ENCODE data around the gene ART4.

The ART4 gene

GRCh38 chr12:14824012-14824634 lies 19.2 kb downstream of the ART4 start:
- DNase-seq (no peak), ATAC-seq (replicated peaks) (no peak)
- H3K4me3 Mint-ChIP-seq: no peak overlapping the region
- H3K4me1 Mint-ChIP-seq (ENCODE audit: low read depth in 2 of 2): no peaks in the 10 kb centered on the region
- no peaks in the 10 kb centered on the region for H3K9me3 Mint-ChIP-seq
- peaks cover 0 to 9% of the 10 kb centered on the region in 2 donors for H3K27me3 Mint-ChIP-seq
- H3K27ac Mint-ChIP-seq: no peak overlapping the region
- H3K36me3 Mint-ChIP-seq (ENCODE audit: insufficient read depth): no peaks in the 10 kb centered on the region

- no peak within 1 kb of the TSS for H3K27ac Mint-ChIP-seq
- ATAC-seq (replicated peaks) (no peak), DNase-seq (no peak)
- H3K4me3 Mint-ChIP-seq: no peak within 1 kb of the TSS
- no peaks in the 10 kb centered on the region for H3K36me3 Mint-ChIP-seq (ENCODE audit: insufficient read depth)
- H3K9me3 Mint-ChIP-seq: no peaks in the 10 kb centered on the region
- peaks cover 0 to 2% of the 10 kb centered on the region in 2 donors for H3K4me1 Mint-ChIP-seq (ENCODE audit: low read depth in 2 of 2)
- peaks cover 7 to 14% of the 10 kb centered on the region in 2 donors for H3K27me3 Mint-ChIP-seq
These were observed 29.3 kb downstream of the ART4 start, which contains the start of gene SMCO3 for GRCh38 chr12:14814014-14814413. SMCO3 (minus strand) TSS chr12:14814182; CDS start chr12:14806680, 7,502 bp downstream.

- peaks cover 0 to 2% of the 10 kb centered on the region in 2 donors for H3K4me1 Mint-ChIP-seq (ENCODE audit: low read depth in 2 of 2)
- no peak for ATAC-seq (replicated peaks)
- H3K27me3 Mint-ChIP-seq: no peaks in the 10 kb centered on the region
- no peaks in the 10 kb centered on the region for H3K9me3 Mint-ChIP-seq
- H3K36me3 Mint-ChIP-seq (ENCODE audit: insufficient read depth): no peaks in the 10 kb centered on the region
- no peak overlapping the region for H3K27ac Mint-ChIP-seq
- no peak for DNase-seq
- H3K4me3 Mint-ChIP-seq: no peak overlapping the region
These were observed 31.8 kb downstream of the ART4 start for GRCh38 chr12:14811486-14811885.

- no peak for ATAC-seq (replicated peaks)
- no peak overlapping the region for H3K27ac Mint-ChIP-seq
These were observed 32.3 kb downstream of the ART4 start for GRCh38 chr12:14810953-14811483.

DNA sequence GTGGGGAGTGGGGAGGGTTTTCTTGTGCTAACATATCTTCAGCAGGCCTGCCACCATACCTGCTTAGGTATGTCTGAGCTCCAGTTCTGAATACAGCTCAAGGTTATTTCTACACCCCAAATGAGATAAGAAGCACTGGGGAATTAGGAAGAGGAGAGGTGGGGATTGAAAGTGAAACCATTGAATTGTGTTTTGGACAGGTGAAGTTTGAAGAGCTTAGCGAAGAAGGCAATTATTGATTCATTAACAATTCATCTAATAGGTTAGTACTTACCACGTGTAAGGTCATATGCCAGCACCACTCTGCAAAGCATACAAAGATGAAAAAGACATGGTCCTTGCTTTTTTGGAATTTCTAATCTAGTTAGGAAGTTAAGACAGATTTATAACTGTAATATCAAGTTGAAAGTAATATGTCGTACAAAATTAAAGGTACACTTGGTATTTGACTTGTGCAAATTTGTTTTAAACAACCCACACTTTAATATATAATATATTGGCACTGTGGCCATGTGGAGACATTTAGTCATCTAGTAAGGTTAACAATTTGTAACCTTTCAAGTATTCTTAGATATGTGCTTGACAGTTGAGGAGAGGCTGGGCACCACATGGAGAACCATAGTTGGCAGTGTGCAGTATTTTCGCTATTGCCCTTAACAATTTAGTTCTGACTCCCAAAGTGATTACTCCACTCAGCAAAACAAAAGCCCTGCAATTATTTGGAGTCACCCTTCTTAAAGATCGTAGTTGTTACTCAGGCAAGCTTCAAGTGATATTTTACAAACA lies 33.0 kb downstream of the ART4 start:
- Mint-ChIP-seq H3K9me3 (no peaks in the 10 kb centered on the region), H3K36me3 (ENCODE audit: insufficient read depth) (no peaks in the 10 kb centered on the region), H3K27me3 (no peaks in the 10 kb centered on the region), H3K27ac (no peak overlapping the region), H3K4me3 (no peak overlapping the region), H3K4me1 (ENCODE audit: low read depth in 2 of 2) (peaks cover 3 to 5% of the 10 kb centered on the region in 2 donors)
- DNase-seq: no peak
- ATAC-seq (replicated peaks): no peak

More at GRCh38 chr12:14810953-14811483, 32.3 kb downstream of the ART4 start:
- H3K9me3 Mint-ChIP-seq: no peaks in the 10 kb centered on the region
- H3K36me3 Mint-ChIP-seq (ENCODE audit: insufficient read depth): no peaks in the 10 kb centered on the region
- DNase-seq: no peak
- H3K4me3 Mint-ChIP-seq: no peak overlapping the region
- H3K4me1 Mint-ChIP-seq (ENCODE audit: low read depth in 2 of 2): peaks cover 0 to 2% of the 10 kb centered on the region in 2 donors
- no peaks in the 10 kb centered on the region for H3K27me3 Mint-ChIP-seq

DNA sequence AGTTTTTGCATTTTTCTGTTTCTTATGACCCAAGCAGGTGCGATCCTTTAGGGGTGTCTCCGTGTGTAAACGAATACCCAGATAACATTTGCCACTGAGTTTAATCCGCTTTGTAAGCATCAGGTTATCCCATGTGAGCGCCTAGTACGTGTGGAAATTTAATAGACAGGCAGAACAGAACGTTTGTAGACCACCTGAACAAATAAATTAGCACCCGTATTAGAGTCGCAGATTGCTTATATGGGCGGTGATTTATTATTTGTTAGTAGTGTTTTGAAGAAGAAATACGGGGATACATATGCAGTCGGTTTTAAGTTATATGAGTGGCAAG lies 39.5 kb downstream of the ART4 start:
- ATAC-seq (replicated peaks) (peak; percentile 3), DNase-seq (no peak)
- H3K9me3 Mint-ChIP-seq: no peaks in the 10 kb centered on the region
- no peak overlapping the region for H3K27ac Mint-ChIP-seq
- H3K36me3 Mint-ChIP-seq (ENCODE audit: insufficient read depth): peaks cover 14% of the 10 kb centered on the region
- H3K4me1 Mint-ChIP-seq (ENCODE audit: low read depth in 2 of 2): peaks cover 9 to 19% of the 10 kb centered on the region in 2 donors
- no peak overlapping the region for H3K4me3 Mint-ChIP-seq
- no peaks in the 10 kb centered on the region for H3K27me3 Mint-ChIP-seq

- Mint-ChIP-seq H3K4me1 (ENCODE audit: low read depth in 2 of 2) (peaks cover 9 to 19% of the 10 kb centered on the region in 2 donors), H3K36me3 (ENCODE audit: insufficient read depth) (peaks cover 20% of the 10 kb centered on the region), H3K9me3 (no peaks in the 10 kb centered on the region)
These were observed 40.1 kb downstream of the ART4 start, which contains the start of the genes C12orf60 and WBP11 for GRCh38 chr12:14803011-14803829. C12orf60 (plus strand) TSS chr12:14803670; CDS start chr12:14822936, 19,266 bp downstream. WBP11 (minus strand) TSS chr12:14803478; CDS start chr12:14801383, 2,095 bp downstream.

DNA sequence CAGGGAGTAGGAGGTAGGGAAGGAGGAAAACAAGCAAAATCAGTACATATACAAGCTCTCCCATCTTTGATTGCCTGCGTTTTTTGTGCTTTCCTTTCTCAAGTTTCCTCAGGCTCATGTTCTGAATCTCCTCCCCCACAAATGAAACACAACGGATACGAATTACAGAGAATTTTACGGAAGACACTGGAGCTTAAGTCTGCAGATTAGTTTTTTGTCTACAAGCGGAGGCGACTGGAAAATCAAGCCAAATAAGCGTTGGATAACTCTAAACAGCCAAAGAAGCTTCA lies 40.7 kb downstream of the ART4 start:
- ATAC-seq (replicated peaks) (no peak), DNase-seq (no peak)
- peaks cover 26% of the 10 kb centered on the region for H3K36me3 Mint-ChIP-seq (ENCODE audit: insufficient read depth)
- H3K27me3 Mint-ChIP-seq: no peaks in the 10 kb centered on the region
- H3K4me1 Mint-ChIP-seq (ENCODE audit: low read depth in 2 of 2): peaks cover 9 to 19% of the 10 kb centered on the region in 2 donors
- H3K9me3 Mint-ChIP-seq: no peaks in the 10 kb centered on the region
- H3K4me3 Mint-ChIP-seq: no peak overlapping the region
- no peak overlapping the region for H3K27ac Mint-ChIP-seq

More at GRCh38 chr12:14803011-14803829, 40.1 kb downstream of the ART4 start, which contains the start of the genes C12orf60 and WBP11:
- Mint-ChIP-seq H3K27me3 (no peaks in the 10 kb centered on the region), H3K4me3 (no peak within 1 kb of the TSS), H3K27ac (no peak within 1 kb of the TSS)
- peak; percentile 93 for ATAC-seq (replicated peaks)
- DNase-seq: peak; percentile 81 to 84 (median 81)

- no peak for DNase-seq
- Mint-ChIP-seq H3K9me3 (no peaks in the 10 kb centered on the region), H3K27me3 (no peaks in the 10 kb centered on the region), H3K27ac (no peak overlapping the region), H3K4me1 (ENCODE audit: low read depth in 2 of 2) (peaks cover 9 to 19% of the 10 kb centered on the region in 2 donors), H3K36me3 (ENCODE audit: insufficient read depth) (peaks cover 30% of the 10 kb centered on the region), H3K4me3 (no peak overlapping the region)
- no peak for ATAC-seq (replicated peaks)
These were observed 41.1 kb downstream of the ART4 start for GRCh38 chr12:14802247-14802646.

- Mint-ChIP-seq H3K4me3 (no peak overlapping the region), H3K4me1 (ENCODE audit: low read depth in 2 of 2) (peaks cover 0 to 8% of the 10 kb centered on the region in 2 donors), H3K27me3 (no peaks in the 10 kb centered on the region), H3K36me3 (ENCODE audit: insufficient read depth) (peaks cover 98% of the 10 kb centered on the region), H3K27ac (no peak overlapping the region), H3K9me3 (no peaks in the 10 kb centered on the region)
- no peak for DNase-seq
- ATAC-seq (replicated peaks): no peak
These were observed 48.3 kb downstream of the ART4 start for GRCh38 chr12:14795028-14795448.

DNA sequence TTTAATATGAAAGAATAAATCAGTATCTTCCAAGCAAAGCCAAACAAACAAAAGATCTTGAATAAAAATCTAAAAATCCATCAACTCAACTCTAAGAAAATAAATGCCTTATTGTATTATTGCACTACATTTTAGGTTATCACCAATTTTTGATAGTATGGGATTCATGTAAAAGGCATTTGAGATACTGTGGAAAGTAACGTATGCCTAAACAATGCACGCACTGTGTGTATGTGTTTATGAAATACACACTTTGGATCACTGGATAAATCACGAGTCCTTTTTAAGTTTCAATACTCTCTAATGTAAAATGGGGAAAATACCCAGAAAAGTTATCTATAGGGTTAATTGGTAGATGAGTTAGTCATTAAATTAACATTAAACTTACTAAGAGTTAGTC lies 57.8 kb downstream of the ART4 start:
- no peak overlapping the region for H3K4me3 Mint-ChIP-seq
- H3K4me1 Mint-ChIP-seq (ENCODE audit: low read depth in 2 of 2): peaks cover 3% of the 10 kb centered on the region in 2 donors
- H3K9me3 Mint-ChIP-seq: no peaks in the 10 kb centered on the region
- H3K27me3 Mint-ChIP-seq: no peaks in the 10 kb centered on the region
- H3K36me3 Mint-ChIP-seq (ENCODE audit: insufficient read depth): peaks cover 62% of the 10 kb centered on the region
- ATAC-seq (replicated peaks): no peak
- H3K27ac Mint-ChIP-seq: peak overlapping the region in 1 of 2 donors; percentile 52
- no peak for DNase-seq

GRCh38 chr12:14784471-14784870 lies 58.9 kb downstream of the ART4 start:
- H3K36me3 Mint-ChIP-seq (ENCODE audit: insufficient read depth): peaks cover 52% of the 10 kb centered on the region

DNA sequence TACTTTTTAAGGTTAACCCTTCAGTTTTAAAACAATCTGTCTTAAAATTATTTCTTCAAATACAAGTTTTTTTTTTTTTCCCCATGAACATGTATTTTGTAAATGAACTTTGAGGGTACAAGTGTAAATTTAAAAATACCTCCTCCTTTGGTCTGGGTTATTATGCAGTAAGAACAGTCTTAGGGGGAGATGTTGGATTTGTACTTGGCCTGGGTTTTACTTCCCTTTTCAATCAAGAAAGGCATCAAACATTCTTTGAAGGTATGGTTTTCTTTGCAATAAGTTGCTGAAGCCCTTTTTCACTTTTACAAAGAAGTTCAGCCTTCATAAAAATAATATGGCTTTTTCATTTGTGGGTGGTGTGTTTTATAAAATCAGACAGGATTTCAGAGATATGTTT lies 60.6 kb downstream of the ART4 start:
- Mint-ChIP-seq H3K9me3 (no peaks in the 10 kb centered on the region), H3K36me3 (ENCODE audit: insufficient read depth) (peaks cover 37% of the 10 kb centered on the region), H3K4me1 (ENCODE audit: low read depth in 2 of 2) (peaks cover 6 to 8% of the 10 kb centered on the region in 2 donors), H3K27ac (no peak overlapping the region), H3K4me3 (no peak overlapping the region), H3K27me3 (no peaks in the 10 kb centered on the region)
- DNase-seq (no peak), ATAC-seq (replicated peaks) (no peak)

More at GRCh38 chr12:14784471-14784870, 58.9 kb downstream of the ART4 start:
- ATAC-seq (replicated peaks) (no peak), DNase-seq (no peak)
- Mint-ChIP-seq H3K4me1 (ENCODE audit: low read depth in 2 of 2) (peaks cover 6 to 7% of the 10 kb centered on the region in 2 donors), H3K27me3 (no peaks in the 10 kb centered on the region), H3K4me3 (no peak overlapping the region), H3K27ac (no peak overlapping the region), H3K9me3 (no peaks in the 10 kb centered on the region)

Measured in effector memory CD8-positive, alpha-beta T cell (primary cell).